Smooth muscle cell of the umbilical artery (primary cell): ENCODE results near the gene TIMM13. TPM values are rescaled to one million over a fixed set of nuclear protein-coding genes. Genes with fewer than 3 reads are reported as not detected.

ENCODE experiments used
- total RNA-seq: library from RNA; depleted of rRNA; stranded (reverse); fragments of >200 nt; gene quantifications from 2 replicates; pipeline ENCODE4 v1.2.3, GENCODE V29; 2014

TIMM13 gene
- total RNA-seq = 25.8 and 29.1 TPM in 2 replicates

GRCh38 chr19:2427429-2428320 lies at the start of gene TIMM13:
TIMM13 (minus strand) TSS chr19:2427586; CDS start chr19:2427533, 53 bp downstream.

GRCh38 chr19:2475702-2476450 lies 48.5 kb upstream of the TIMM13 start, which contains the start of gene GADD45B:
GADD45B (plus strand) TSS chr19:2476127; CDS start chr19:2476359, 232 bp downstream.

Other genes with a start within 250 kb of the TIMM13 start
- gene PLEKHJ1, start 191.3 kb downstream of the TIMM13 start, total RNA-seq = 44.4 and 46.3 TPM in 2 replicates
- 22.9 and 39.8 TPM in 2 replicates for gene SF3A2, start 190.8 kb downstream of the TIMM13 start, total RNA-seq
- gene AMH, start 178.3 kb downstream of the TIMM13 start, total RNA-seq = 0.59 and 1.1 TPM in 2 replicates
- gene JSRP1, start 171.2 kb downstream of the TIMM13 start, total RNA-seq = 0.14 and 0.30 TPM in 2 replicates
- gene PEAK3, start 145.4 kb downstream of the TIMM13 start, total RNA-seq = not detected in 2 replicates
- not detected in 2 replicates for gene LINGO3, start 119.4 kb downstream of the TIMM13 start, total RNA-seq
- 105 and 126 TPM in 2 replicates for gene LSM7, start 99.0 kb downstream of the TIMM13 start, total RNA-seq
- 43.7 and 57.3 TPM in 2 replicates for gene SPPL2B, start 98.9 kb downstream of the TIMM13 start, total RNA-seq
- gene TMPRSS9, start 67.3 kb downstream of the TIMM13 start, total RNA-seq = not detected in 2 replicates
- gene LMNB2, start 29.4 kb upstream of the TIMM13 start, total RNA-seq = 49.6 and 135 TPM in 2 replicates
- gene GADD45B, start 48.5 kb upstream of the TIMM13 start, total RNA-seq = 15.6 and 44.2 TPM in 2 replicates